GM12891 (cell line): Measurements from ENCODE around the gene UBXN11.

Experiments used
- POLR2A ChIP-seq: IDR thresholded peaks from 2 replicates; pipeline ENCODE4 v1.6.1; 2011; ENCODE audit warnings: low read depth, low read length, control low read depth
- POLR2AphosphoS5 ChIP-seq: IDR thresholded peaks from 2 replicates; pipeline ENCODE4 v1.6.1; 2011; ENCODE audit warnings: low read depth, low read length, control low read depth
- POU2F2 ChIP-seq: IDR thresholded peaks from 2 replicates; pipeline ENCODE4 v1.6.1; 2011; ENCODE audit warnings: low read depth, mild to moderate bottlenecking, control low read depth, low read length, moderate library complexity
- TAF1 ChIP-seq: IDR thresholded peaks from 2 replicates; pipeline ENCODE4 v1.6.1; 2011; ENCODE audit warnings: low read depth, low read length, control low read depth

- TF ChIP-seq POLR2A (no peak), TAF1 (no peak), POU2F2 (no peak), POLR2AphosphoS5 (no peak)
Observed at GRCh38 chr1:26290882-26291261, 15.6 kb downstream of the UBXN11 start.
